ENCODE results near the gene LAMA5.

DNA sequence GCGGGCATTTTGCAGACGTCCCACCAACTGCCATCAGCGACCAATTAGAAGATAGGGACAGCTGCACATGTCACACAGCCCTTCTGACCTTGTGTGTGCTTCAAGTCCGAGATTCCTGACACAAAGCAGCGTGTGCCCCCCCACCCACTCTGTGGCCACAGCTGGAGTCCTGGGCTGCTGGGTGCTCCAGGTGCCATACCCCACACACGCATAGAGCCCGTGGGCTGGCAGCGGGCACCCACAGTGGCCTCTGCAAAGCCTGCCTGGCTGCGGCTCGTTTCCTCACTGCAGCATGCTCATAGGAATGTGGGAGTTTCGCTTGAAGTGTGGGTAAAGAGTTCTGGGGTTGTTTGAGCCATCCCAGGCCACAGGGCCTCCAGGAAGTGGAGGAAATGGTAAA is 66.8 kb downstream of the LAMA5 start:
- TF ChIP-seq, protein P1, sequence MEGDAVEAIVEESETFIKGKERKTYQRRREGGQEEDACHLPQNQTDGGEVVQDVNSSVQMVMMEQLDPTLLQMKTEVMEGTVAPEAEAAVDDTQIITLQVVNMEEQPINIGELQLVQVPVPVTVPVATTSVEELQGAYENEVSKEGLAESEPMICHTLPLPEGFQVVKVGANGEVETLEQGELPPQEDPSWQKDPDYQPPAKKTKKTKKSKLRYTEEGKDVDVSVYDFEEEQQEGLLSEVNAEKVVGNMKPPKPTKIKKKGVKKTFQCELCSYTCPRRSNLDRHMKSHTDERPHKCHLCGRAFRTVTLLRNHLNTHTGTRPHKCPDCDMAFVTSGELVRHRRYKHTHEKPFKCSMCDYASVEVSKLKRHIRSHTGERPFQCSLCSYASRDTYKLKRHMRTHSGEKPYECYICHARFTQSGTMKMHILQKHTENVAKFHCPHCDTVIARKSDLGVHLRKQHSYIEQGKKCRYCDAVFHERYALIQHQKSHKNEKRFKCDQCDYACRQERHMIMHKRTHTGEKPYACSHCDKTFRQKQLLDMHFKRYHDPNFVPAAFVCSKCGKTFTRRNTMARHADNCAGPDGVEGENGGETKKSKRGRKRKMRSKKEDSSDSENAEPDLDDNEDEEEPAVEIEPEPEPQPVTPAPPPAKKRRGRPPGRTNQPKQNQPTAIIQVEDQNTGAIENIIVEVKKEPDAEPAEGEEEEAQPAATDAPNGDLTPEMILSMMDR (conservative IDR thresholded peaks at IDR 0.05 in 1 of 2, IDR thresholded peaks at IDR 0.05 in 1 of 2; ENCODE audit: extremely low read depth in 1 of 2, insufficient read depth in 1 of 2, low read depth in 1 of 2, low read length in 2 of 2), result no peak
- TF ChIP-seq EZH2 (IDR thresholded peaks at IDR 0.05; ENCODE audit: borderline replicate concordance, low read length), result no peak

All from mammary epithelial cell (primary cell).